ENCODE measurements around the gene PPARA. TPM values are rescaled to one million over a fixed set of nuclear protein-coding genes. Genes with fewer than 3 reads are reported as not detected.

Gene PPARA
- total RNA-seq, 3 donors from 2014 or later (not counting 1 experiment from before 2014, with no cell fraction given) = 20.1 to 27.8 (median 27.0) TPM

GRCh38 chr22:46117206-46118199 is 32.8 kb upstream of the PPARA start:
- no peaks in the 10 kb centered on the region for H3K36me3 ChIP-seq (ENCODE audit: control insufficient read depth, insufficient read depth, low read length)
- Mint-ChIP-seq H3K27ac (no peak overlapping the region), H3K36me3 (no peaks in the 10 kb centered on the region), H3K9me3 (no peaks in the 10 kb centered on the region), H3K4me3 (no peak overlapping the region), H3K4me1 (peaks cover 0 to 11% of the 10 kb centered on the region in 2 donors), H3K27me3 (ENCODE audit: low read depth in 2 of 2) (no peaks in the 10 kb centered on the region)
- DNase-seq (no peak), ATAC-seq (no peak)
- TF ChIP-seq CTCF (IDR thresholded peaks at IDR 0.05) = no peak
- WGBS (ENCODE audit: insufficient coverage) = 92% methylated on average over 10 of the region's 10 CpGs
- peaks cover 14% of the 10 kb centered on the region for H3K4me1 ChIP-seq (ENCODE audit: control insufficient read depth, insufficient read depth, low read length)
- no peaks in the 10 kb centered on the region for H3K9me3 ChIP-seq (ENCODE audit: control insufficient read depth, insufficient read depth, low read length)
- intact Hi-C loops (cut with micrococcal nuclease) = no loop called here
- H3K27me3 ChIP-seq (ENCODE audit: control insufficient read depth, insufficient read depth, low read length) = no peaks in the 10 kb centered on the region
- no peak overlapping the region for H3K4me3 ChIP-seq (ENCODE audit: low read length)
- no peak overlapping the region for H3K27ac ChIP-seq (ENCODE audit: low read length)

GRCh38 chr22:46119093-46119728 is 31.1 kb upstream of the PPARA start:
- intact Hi-C loops (cut with micrococcal nuclease) = no loop called here
- no peak overlapping the region for H3K27ac ChIP-seq (ENCODE audit: low read length)
- 69% methylated on average over 12 of the region's 12 CpGs for WGBS (ENCODE audit: insufficient coverage)
- TF ChIP-seq CTCF (IDR thresholded peaks at IDR 0.05) = no peak
- no peaks in the 10 kb centered on the region for H3K9me3 ChIP-seq (ENCODE audit: control insufficient read depth, insufficient read depth, low read length)
- no peak overlapping the region for H3K4me3 ChIP-seq (ENCODE audit: low read length)
- ATAC-seq (no peak), DNase-seq (no peak)
- peaks cover 23% of the 10 kb centered on the region for H3K4me1 ChIP-seq (ENCODE audit: control insufficient read depth, insufficient read depth, low read length)
- Mint-ChIP-seq H3K9me3 (no peaks in the 10 kb centered on the region), H3K27me3 (ENCODE audit: low read depth in 2 of 2) (no peaks in the 10 kb centered on the region), H3K36me3 (no peaks in the 10 kb centered on the region), H3K4me3 (no peak overlapping the region), H3K27ac (no peak overlapping the region), H3K4me1 (peaks cover 0 to 10% of the 10 kb centered on the region in 2 donors)
- H3K36me3 ChIP-seq (ENCODE audit: control insufficient read depth, insufficient read depth, low read length) = no peaks in the 10 kb centered on the region
- no peaks in the 10 kb centered on the region for H3K27me3 ChIP-seq (ENCODE audit: control insufficient read depth, insufficient read depth, low read length)

- H3K9me3 ChIP-seq (ENCODE audit: control insufficient read depth, insufficient read depth, low read length) = no peaks in the 10 kb centered on the region
- Mint-ChIP-seq H3K4me1 (peaks cover 0 to 7% of the 10 kb centered on the region in 2 donors), H3K4me3 (no peak overlapping the region), H3K27ac (no peak overlapping the region), H3K9me3 (no peaks in the 10 kb centered on the region), H3K27me3 (ENCODE audit: low read depth in 2 of 2) (no peaks in the 10 kb centered on the region), H3K36me3 (no peaks in the 10 kb centered on the region)
- no peak overlapping the region for H3K27ac ChIP-seq (ENCODE audit: low read length)
- no peaks in the 10 kb centered on the region for H3K27me3 ChIP-seq (ENCODE audit: control insufficient read depth, insufficient read depth, low read length)
- DNase-seq = no peak
- 77% methylated on average over 23 of the region's 23 CpGs for WGBS (ENCODE audit: insufficient coverage)
- H3K4me3 ChIP-seq (ENCODE audit: low read length) = no peak overlapping the region
- no peak for ATAC-seq
- peaks cover 23% of the 10 kb centered on the region for H3K4me1 ChIP-seq (ENCODE audit: control insufficient read depth, insufficient read depth, low read length)
- intact Hi-C loops (cut with micrococcal nuclease) = loop anchor here (5.0 kb wide), 2 partner anchors 177 to 422 kb away; partner anchors contain the start of gene GTSE1
- no peak for TF ChIP-seq CTCF (IDR thresholded peaks at IDR 0.05)
- H3K36me3 ChIP-seq (ENCODE audit: control insufficient read depth, insufficient read depth, low read length) = no peaks in the 10 kb centered on the region
Measured at GRCh38 chr22:46119729-46120419, 30.5 kb upstream of the PPARA start.

Data from natural killer cell (primary cell).